HG03103 (cell line): ENCODE measurements around the gene PALLD.
"Not testable (repeated sequence)": the region's sequence is repeated elsewhere in the genome, so short reads cannot be mapped to it uniquely, and the experiment has no call there.

ENCODE experiments used
- ATAC-seq: cut with Tn5 transposase; IDR thresholded peaks from one replicate; pipeline ENCODE4 v1.9.1; 2021; ENCODE audit warnings: low read depth; ENCODE audit not compliant: unreplicated experiment

The PALLD gene

GRCh38 chr4:168802222-168802621 lies 305.4 kb downstream of the PALLD start:
- ATAC-seq: no peak

- ATAC-seq: not testable (repeated sequence)
These were observed 306.2 kb downstream of the PALLD start for GRCh38 chr4:168803052-168803451.

GRCh38 chr4:168803732-168804131 lies 306.9 kb downstream of the PALLD start:
- no peak for ATAC-seq

DNA sequence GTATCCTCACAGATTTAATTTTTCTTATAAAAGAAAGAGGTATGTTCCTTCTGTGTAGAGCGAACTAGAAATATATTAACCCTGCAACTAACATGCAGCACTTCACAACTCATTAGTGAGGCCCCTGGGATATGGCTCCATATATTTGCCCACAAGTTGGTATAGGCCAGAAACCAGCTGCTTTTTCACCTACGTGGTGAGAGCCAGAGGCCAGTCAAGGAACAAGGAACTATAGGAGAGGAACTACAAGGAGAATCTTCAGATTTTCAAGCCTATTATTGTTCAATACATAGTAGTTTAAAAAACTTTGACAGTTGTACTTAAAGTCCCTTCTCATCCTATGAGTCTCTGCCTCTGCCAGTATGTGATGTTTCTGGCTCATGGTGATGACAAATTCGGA lies 307.3 kb downstream of the PALLD start:
- no peak for ATAC-seq

DNA sequence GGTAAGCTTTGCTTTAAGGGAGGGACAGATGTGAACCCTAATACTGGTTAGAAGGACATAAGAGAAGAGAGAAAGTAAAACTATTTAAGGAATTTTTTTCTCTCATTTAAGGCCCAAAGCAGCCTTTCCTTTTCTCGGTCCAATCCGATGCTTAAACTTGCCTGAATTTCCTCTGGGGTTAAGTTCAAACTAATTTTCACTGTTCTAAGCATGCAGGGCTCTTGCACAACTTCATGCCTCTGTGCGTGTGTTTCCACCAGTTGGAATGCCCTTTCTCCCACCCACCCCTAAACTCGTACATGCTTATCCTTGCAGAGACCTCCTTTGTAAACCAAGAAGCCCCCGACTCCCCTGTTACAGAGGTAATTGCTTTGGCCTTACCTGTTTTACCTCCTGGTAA lies 308.5 kb downstream of the PALLD start:
- ATAC-seq: no peak

GRCh38 chr4:168806247-168806646 lies 309.4 kb downstream of the PALLD start:
- ATAC-seq: not testable (repeated sequence)

- no peak for ATAC-seq
These were observed 314.4 kb downstream of the PALLD start for GRCh38 chr4:168811207-168811606.

GRCh38 chr4:168811786-168812651 lies 315.2 kb downstream of the PALLD start:
- ATAC-seq: no peak

DNA sequence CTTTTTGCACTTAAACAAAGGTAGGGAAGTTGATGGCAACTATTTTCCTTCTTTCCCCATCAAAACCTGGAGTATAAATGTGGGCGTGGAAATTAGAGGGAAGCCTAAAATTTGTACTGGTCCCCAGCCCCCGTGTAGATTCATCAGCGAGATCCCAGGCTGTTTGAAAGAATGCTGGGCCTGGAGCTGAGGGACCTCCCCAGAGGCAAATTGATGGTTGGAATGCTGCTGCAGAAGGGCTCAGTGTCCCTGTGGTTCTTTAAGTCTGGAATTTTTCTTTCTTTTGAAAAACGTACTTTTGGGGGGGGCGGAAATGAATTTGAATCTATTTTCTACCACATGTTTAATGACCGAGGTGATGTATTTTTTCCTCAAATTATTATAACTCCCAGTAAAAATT lies 316.0 kb downstream of the PALLD start:
- ATAC-seq: no peak

DNA sequence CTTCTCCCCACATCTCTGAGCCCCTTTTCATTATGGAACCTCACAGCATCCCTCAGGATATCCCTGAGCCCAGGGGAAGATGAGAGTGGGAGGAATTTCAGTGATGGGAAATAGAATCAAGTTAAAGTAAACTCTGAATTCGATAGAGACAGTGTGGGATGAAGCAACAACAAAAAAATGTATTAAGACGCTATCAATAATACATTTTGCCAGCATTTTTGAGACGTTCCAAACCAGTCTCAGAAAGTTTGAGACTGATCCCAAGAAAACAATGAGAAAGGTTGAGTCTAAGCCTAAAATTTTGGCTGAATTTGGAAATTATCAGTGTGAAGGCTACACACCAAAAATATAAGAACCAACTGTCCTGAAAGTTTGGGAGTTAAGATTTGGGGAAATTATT lies 317.0 kb downstream of the PALLD start:
- ATAC-seq: no peak

DNA sequence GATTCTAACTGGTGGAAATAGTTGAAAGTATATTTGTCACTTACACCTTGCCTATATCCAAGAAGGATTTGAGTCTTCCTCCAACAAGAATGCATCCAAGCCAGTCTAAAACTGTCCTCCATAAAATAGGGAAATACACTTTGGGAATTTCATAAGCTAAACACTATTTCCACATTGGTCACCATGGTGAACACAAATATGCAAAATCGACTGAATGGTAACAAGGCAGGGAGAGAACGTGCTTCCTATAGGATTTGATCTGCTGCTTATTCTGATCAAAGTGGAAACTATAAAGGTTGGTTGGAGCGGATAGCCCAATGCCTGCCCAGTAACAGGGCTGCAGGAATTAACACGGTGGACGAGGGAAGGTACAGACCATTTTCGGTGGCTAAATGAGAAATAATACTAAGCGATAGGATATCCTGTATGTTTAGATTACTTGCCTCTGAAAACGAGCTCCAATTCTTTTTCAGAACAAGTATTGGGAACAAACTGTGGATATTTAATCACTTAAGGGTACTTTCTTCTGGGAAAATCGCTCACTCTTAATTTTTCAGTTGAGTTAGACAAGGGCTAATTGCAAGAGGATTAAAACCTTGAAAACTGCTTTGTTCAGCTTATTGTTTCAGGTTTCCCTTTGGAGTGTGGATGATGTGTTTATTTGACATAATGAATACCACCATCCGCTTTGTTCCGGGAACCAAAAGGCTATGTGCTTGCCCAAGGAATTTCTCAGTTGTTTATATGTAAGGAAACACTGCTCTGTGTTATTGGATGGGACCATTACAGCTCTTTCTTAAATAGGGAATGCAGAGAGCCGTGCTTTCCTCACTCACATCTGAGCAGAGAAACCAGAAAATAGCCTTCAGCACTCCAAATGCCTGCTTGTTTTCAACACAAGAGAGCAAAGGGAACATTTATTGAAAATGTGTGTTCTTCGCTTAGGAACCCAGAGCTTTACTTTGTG lies 318.8 kb downstream of the PALLD start:
- ATAC-seq: no peak

DNA sequence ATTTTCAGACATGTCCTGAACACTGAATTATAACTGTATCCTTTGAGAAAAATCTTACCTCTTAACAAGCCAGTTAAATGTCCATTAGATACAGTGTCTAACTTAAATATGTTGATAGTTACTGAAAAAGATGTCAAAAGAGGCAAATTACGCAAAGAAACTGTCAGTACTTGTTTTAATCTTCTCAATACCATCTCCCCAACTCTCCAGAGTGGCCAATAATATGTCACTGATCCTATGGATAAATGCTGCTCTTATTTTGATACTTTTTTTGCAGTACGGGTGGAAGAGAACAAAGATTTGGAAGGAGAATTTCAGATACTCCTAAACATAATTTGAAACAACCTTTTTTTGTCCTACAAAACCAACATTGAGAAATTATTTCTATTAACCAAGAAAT lies 320.5 kb downstream of the PALLD start:
- ATAC-seq: no peak

DNA sequence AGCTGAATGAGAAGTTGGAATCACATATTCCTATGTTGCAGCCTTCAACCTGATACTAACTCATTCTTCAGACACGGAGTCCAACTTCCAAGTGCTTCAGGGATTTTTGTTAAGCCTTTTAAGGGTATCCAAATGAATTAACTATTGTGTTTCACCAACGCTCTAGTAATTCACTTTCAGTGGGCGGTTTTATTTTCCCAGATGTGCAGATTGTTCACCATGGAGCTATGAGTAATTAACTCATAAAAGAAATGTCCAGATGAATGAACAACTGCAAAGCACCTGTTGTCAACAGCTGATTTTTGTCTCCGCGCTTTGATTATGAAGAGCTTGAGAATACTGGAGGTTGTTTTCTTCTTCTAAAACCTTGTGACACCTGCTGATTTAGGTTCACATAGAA lies 325.6 kb downstream of the PALLD start:
- no peak for ATAC-seq

GRCh38 chr4:168825975-168826374 lies 329.1 kb downstream of the PALLD start:
- ATAC-seq: no peak

- ATAC-seq: no peak
These were observed 329.8 kb downstream of the PALLD start for GRCh38 chr4:168826620-168827019.

- no peak for ATAC-seq
These were observed 334.1 kb downstream of the PALLD start for GRCh38 chr4:168830777-168831512.

DNA sequence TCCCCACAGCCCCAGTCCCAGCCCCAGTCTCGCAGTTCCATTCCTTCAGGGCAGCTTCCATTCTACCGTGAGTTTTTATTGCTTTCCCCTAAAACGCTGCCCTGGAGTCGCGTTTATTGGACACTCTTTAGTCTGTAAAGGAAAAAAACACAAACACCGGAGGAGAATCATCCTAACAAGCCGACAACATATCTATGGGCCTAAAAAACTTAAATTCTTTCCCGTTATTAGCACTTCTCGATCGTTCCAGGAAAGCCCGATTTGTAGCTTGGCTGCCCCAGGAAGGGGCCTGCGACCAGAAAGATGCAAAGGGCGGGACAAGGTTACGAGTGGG lies 334.7 kb downstream of the PALLD start:
- no peak for ATAC-seq

- peak; percentile 88 for ATAC-seq
These were observed 335.3 kb downstream of the PALLD start for GRCh38 chr4:168831919-168832762.

DNA sequence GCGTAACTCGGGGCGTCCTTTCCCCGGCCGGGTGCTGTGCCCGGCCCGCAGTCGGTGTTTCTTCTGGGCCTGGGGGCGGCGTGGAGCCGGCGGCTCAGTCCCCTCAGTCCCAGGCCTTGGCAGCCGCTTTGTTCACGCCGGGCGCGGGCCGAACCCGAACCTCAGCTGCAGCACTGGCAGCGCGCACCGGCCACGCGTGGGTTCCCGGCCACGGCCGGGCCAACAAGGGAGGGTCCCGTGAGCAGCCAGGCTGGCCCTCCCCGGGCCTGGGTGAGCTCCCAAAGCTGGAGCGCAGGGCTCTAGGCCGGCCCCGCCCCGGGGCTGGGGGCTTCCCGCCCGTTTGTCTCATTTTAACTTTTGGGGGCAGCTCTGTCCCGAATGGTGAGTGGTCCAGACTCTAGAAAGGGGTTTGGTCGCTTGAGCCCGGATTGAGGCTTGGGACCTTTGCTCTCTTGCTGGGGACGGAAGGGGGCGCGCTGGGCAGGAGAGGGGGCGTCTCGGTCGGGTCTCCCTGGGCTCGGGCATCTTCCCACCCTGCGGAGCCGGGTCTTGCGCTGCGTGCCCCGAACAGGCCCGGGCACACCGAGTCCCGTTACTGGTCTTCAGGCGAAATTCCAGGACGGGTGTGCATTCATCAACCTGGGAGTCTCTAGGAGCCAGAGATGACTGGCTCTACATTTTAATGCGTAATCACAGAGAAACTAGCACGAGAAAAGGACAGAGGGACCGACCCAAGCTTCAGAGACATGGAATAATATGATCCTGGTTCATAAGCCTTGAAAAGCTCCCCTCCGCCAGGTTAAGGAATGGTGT lies 336.1 kb downstream of the PALLD start:
- no peak for ATAC-seq
